ENCODE measurements around the gene UBE2D2. TPM values are rescaled to one million over a fixed set of nuclear protein-coding genes. Genes with fewer than 3 reads are reported as not detected.

The UBE2D2 gene
- total RNA-seq, 1 donor from 2014 or later, result 166 TPM

- no peaks in the 10 kb centered on the region for H3K36me3 Mint-ChIP-seq (ENCODE audit: low read depth)
- DNase-seq (ENCODE audit: low read depth, low spot score), result no peak
- H3K4me3 Mint-ChIP-seq, result peak overlapping the region; percentile 35
- no peak overlapping the region for H3K27ac Mint-ChIP-seq (ENCODE audit: unreplicated experiment)
- H3K4me1 Mint-ChIP-seq, result peaks cover 73% of the 10 kb centered on the region
- no peaks in the 10 kb centered on the region for H3K9me3 Mint-ChIP-seq
- peaks cover 4% of the 10 kb centered on the region for H3K27me3 Mint-ChIP-seq (ENCODE audit: low read depth)
- no peak for TF ChIP-seq CTCF (conservative IDR thresholded peaks at IDR 0.05)
Observed at GRCh38 chr5:139653616-139654015, 92.5 kb downstream of the UBE2D2 start.

- Mint-ChIP-seq H3K36me3 (ENCODE audit: low read depth) (no peaks in the 10 kb centered on the region), H3K4me1 (peaks cover 80% of the 10 kb centered on the region), H3K4me3 (peak overlapping the region; percentile 35), H3K9me3 (no peaks in the 10 kb centered on the region), H3K27ac (ENCODE audit: unreplicated experiment) (peak overlapping the region; percentile 88), H3K27me3 (ENCODE audit: low read depth) (peaks cover 4% of the 10 kb centered on the region)
- no peak for TF ChIP-seq CTCF (conservative IDR thresholded peaks at IDR 0.05)
- no peak for DNase-seq (ENCODE audit: low read depth, low spot score)
Observed at GRCh38 chr5:139654464-139654863, 93.3 kb downstream of the UBE2D2 start.

- DNase-seq (ENCODE audit: low read depth, low spot score), result no peak
- Mint-ChIP-seq H3K4me3 (peak overlapping the region; percentile 35), H3K27me3 (ENCODE audit: low read depth) (no peaks in the 10 kb centered on the region), H3K4me1 (peaks cover 78% of the 10 kb centered on the region), H3K36me3 (ENCODE audit: low read depth) (no peaks in the 10 kb centered on the region), H3K27ac (ENCODE audit: unreplicated experiment) (peak overlapping the region; percentile 97), H3K9me3 (no peaks in the 10 kb centered on the region)
- TF ChIP-seq CTCF (conservative IDR thresholded peaks at IDR 0.05), result no peak
Observed at GRCh38 chr5:139654871-139655491, 93.8 kb downstream of the UBE2D2 start.

GRCh38 chr5:139655727-139656271 lies 94.7 kb downstream of the UBE2D2 start:
- Mint-ChIP-seq H3K36me3 (ENCODE audit: low read depth) (no peaks in the 10 kb centered on the region), H3K4me1 (peaks cover 81% of the 10 kb centered on the region), H3K27me3 (ENCODE audit: low read depth) (no peaks in the 10 kb centered on the region), H3K27ac (ENCODE audit: unreplicated experiment) (peak overlapping the region; percentile 97), H3K9me3 (no peaks in the 10 kb centered on the region), H3K4me3 (peak overlapping the region; percentile 35)
- no peak for TF ChIP-seq CTCF (conservative IDR thresholded peaks at IDR 0.05)
- DNase-seq (ENCODE audit: low read depth, low spot score), result no peak

- Mint-ChIP-seq H3K27ac (ENCODE audit: unreplicated experiment) (peak overlapping the region; percentile 50), H3K9me3 (no peaks in the 10 kb centered on the region), H3K27me3 (ENCODE audit: low read depth) (no peaks in the 10 kb centered on the region), H3K36me3 (ENCODE audit: low read depth) (no peaks in the 10 kb centered on the region), H3K4me3 (peak overlapping the region; percentile 13), H3K4me1 (peaks cover 70% of the 10 kb centered on the region)
- no peak for DNase-seq (ENCODE audit: low read depth, low spot score)
- TF ChIP-seq CTCF (conservative IDR thresholded peaks at IDR 0.05), result no peak
Observed at GRCh38 chr5:139657363-139658321, 96.5 kb downstream of the UBE2D2 start.

Measured in neural crest cell (in vitro differentiated cells).